Retinal pigment epithelial cell (primary cell): ENCODE results near the gene NR6A1.

Experiments
- DNase-seq: peaks from one replicate; pipeline ENCODE4 v3.0.0-alpha.2; 2010; ENCODE audit warnings: low read depth
- H3K4me3 ChIP-seq: 2 replicates; pipeline ENCODE4 v1.5.1; 2011; ENCODE audit warnings: mild to moderate bottlenecking, low read length, control low read depth, moderate library complexity
- CTCF ChIP-seq: conservative IDR thresholded peaks from 2 replicates; pipeline ENCODE4 v1.5.1; 2011; ENCODE audit warnings: low read depth, low read length, control low read depth, inconsistent platforms

NR6A1 gene

GRCh38 chr9:124495126-124496074 lies 275.7 kb downstream of the NR6A1 start:
- no peak for DNase-seq
- H3K4me3 ChIP-seq: no peak overlapping the region
- no peak for TF ChIP-seq CTCF

GRCh38 chr9:124493794-124494479 lies 277.2 kb downstream of the NR6A1 start:
- TF ChIP-seq CTCF: no peak

GRCh38 chr9:124493218-124493617 lies 277.9 kb downstream of the NR6A1 start:
- no peak overlapping the region for H3K4me3 ChIP-seq
- no peak for DNase-seq
- TF ChIP-seq CTCF: no peak

More at GRCh38 chr9:124493794-124494479, 277.2 kb downstream of the NR6A1 start:
- no peak for DNase-seq
- no peak overlapping the region for H3K4me3 ChIP-seq

- H3K4me3 ChIP-seq: no peak overlapping the region
- no peak for DNase-seq
- no peak for TF ChIP-seq CTCF
Observed at GRCh38 chr9:124492818-124493217, 278.3 kb downstream of the NR6A1 start.

- no peak overlapping the region for H3K4me3 ChIP-seq
- TF ChIP-seq CTCF: no peak
- no peak for DNase-seq
Observed at GRCh38 chr9:124491049-124491975, 279.8 kb downstream of the NR6A1 start.

GRCh38 chr9:124490004-124490403 lies 281.1 kb downstream of the NR6A1 start:
- H3K4me3 ChIP-seq: no peak overlapping the region
- no peak for DNase-seq
- TF ChIP-seq CTCF: no peak
